ENCODE measurements around the gene ARNT2. TPM values are rescaled to one million over a fixed set of nuclear protein-coding genes. Genes with fewer than 3 reads are reported as not detected.

Gene ARNT2
- total RNA-seq, 1 donor from 2014 or later = 8.1 TPM

- H3K4me1 ChIP-seq = no peaks in the 10 kb centered on the region
- H3K36me3 ChIP-seq = no peaks in the 10 kb centered on the region
- no peak overlapping the region for H3K27ac ChIP-seq
- no peak overlapping the region for H3K4me3 ChIP-seq
- TF ChIP-seq POLR2AphosphoS5 (IDR thresholded peaks at IDR 0.05; ENCODE audit: insufficient read depth in 1 of 2, low read depth in 1 of 2) = no peak
- no peak for TF ChIP-seq POLR2A (IDR thresholded peaks at IDR 0.05)
- no peak for TF ChIP-seq CTCF (IDR thresholded peaks at IDR 0.05)
- no peaks in the 10 kb centered on the region for H3K27me3 ChIP-seq
- DNase-seq (ENCODE audit: extremely low spot score in 2 of 2) = no peak
- intact Hi-C loops (cut with DNase I) = no loop called here
- H3K9me3 ChIP-seq = no peaks in the 10 kb centered on the region
Observed at GRCh38 chr15:80466543-80466942, 62.4 kb downstream of the ARNT2 start.

- DNase-seq (ENCODE audit: extremely low spot score in 2 of 2) = no peak
- H3K9me3 ChIP-seq = no peaks in the 10 kb centered on the region
- no peaks in the 10 kb centered on the region for H3K27me3 ChIP-seq
- no peak overlapping the region for H3K4me3 ChIP-seq
- no peaks in the 10 kb centered on the region for H3K4me1 ChIP-seq
- no peak overlapping the region for H3K27ac ChIP-seq
- intact Hi-C loops (cut with DNase I) = no loop called here
- no peak for TF ChIP-seq POLR2A (IDR thresholded peaks at IDR 0.05)
- no peak for TF ChIP-seq POLR2AphosphoS5 (IDR thresholded peaks at IDR 0.05; ENCODE audit: insufficient read depth in 1 of 2, low read depth in 1 of 2)
- TF ChIP-seq CTCF (IDR thresholded peaks at IDR 0.05) = no peak
- H3K36me3 ChIP-seq = no peaks in the 10 kb centered on the region
Observed at GRCh38 chr15:80467311-80467714, 63.1 kb downstream of the ARNT2 start.

- Histone ChIP-seq H3K4me3 (no peak overlapping the region), H3K36me3 (no peaks in the 10 kb centered on the region), H3K9me3 (no peaks in the 10 kb centered on the region), H3K27me3 (no peaks in the 10 kb centered on the region), H3K4me1 (no peaks in the 10 kb centered on the region), H3K27ac (no peak overlapping the region)
- TF ChIP-seq POLR2A (IDR thresholded peaks at IDR 0.05) = no peak
- TF ChIP-seq POLR2AphosphoS5 (IDR thresholded peaks at IDR 0.05; ENCODE audit: insufficient read depth in 1 of 2, low read depth in 1 of 2) = no peak
- TF ChIP-seq CTCF (IDR thresholded peaks at IDR 0.05) = no peak
- no peak for DNase-seq (ENCODE audit: extremely low spot score in 2 of 2)
- intact Hi-C loops (cut with DNase I) = no loop called here
Observed at GRCh38 chr15:80468796-80469195, 64.6 kb downstream of the ARNT2 start.

- Histone ChIP-seq H3K4me1 (no peaks in the 10 kb centered on the region), H3K4me3 (no peak overlapping the region)
- TF ChIP-seq POLR2AphosphoS5 (IDR thresholded peaks at IDR 0.05; ENCODE audit: insufficient read depth in 1 of 2, low read depth in 1 of 2) (no peak), CTCF (IDR thresholded peaks at IDR 0.05) (no peak), POLR2A (IDR thresholded peaks at IDR 0.05) (no peak)
Observed at GRCh38 chr15:80471881-80472280, 67.7 kb downstream of the ARNT2 start.

GRCh38 chr15:80473286-80474223 is 69.4 kb downstream of the ARNT2 start:
- DNase-seq (ENCODE audit: extremely low spot score in 2 of 2) = no peak
- TF ChIP-seq POLR2AphosphoS5 (IDR thresholded peaks at IDR 0.05; ENCODE audit: insufficient read depth in 1 of 2, low read depth in 1 of 2) (no peak), CTCF (IDR thresholded peaks at IDR 0.05) (no peak), POLR2A (IDR thresholded peaks at IDR 0.05) (no peak)

More at GRCh38 chr15:80471881-80472280, 67.7 kb downstream of the ARNT2 start:
- Histone ChIP-seq H3K36me3 (no peaks in the 10 kb centered on the region), H3K27me3 (no peaks in the 10 kb centered on the region), H3K9me3 (no peaks in the 10 kb centered on the region), H3K27ac (no peak overlapping the region)
- intact Hi-C loops (cut with DNase I) = no loop called here
- no peak for DNase-seq (ENCODE audit: extremely low spot score in 2 of 2)

More at GRCh38 chr15:80473286-80474223, 69.4 kb downstream of the ARNT2 start:
- Histone ChIP-seq H3K4me3 (no peak overlapping the region), H3K27me3 (no peaks in the 10 kb centered on the region), H3K36me3 (no peaks in the 10 kb centered on the region), H3K27ac (no peak overlapping the region), H3K9me3 (no peaks in the 10 kb centered on the region), H3K4me1 (no peaks in the 10 kb centered on the region)
- intact Hi-C loops (cut with DNase I) = no loop called here

Data from vagina (tissue), 2 donors.